ENCODE measurements around the gene ESYT2.

DNA sequence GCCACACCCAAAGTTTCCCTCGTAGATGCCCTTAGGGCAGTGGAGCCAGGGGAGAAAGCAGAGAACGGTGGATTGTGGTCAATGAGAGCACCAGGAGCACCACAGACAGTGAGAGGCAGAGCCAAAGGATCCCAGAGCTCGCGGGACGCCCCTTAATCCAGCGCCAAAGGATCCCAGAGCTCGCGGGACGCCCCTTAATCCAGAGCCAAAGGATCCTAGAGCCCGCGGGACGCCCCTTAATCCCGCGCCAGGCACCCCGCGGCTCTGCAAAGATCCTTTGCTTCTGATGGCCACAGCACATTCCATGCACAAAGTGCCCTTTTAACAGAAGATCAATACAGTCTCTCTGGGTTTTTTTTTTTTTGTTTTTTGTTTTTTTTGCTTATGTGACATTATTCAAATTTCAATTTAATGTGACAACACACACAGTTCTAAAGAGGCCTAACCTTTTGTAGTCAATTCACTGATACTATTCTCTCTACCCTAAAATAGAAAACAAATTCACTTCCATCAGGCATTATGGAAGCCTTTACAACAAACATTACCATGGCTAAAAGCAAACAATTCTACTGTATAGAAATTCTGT, 71.8 kb downstream of the ESYT2 start:
- no peak for TF ChIP-seq SUZ12 (IDR thresholded peaks at IDR 0.05; ENCODE audit: extremely low read depth, insufficient read depth, insufficient read length)
- TF ChIP-seq ZNF274 (IDR thresholded peaks at IDR 0.05; ENCODE audit: low read depth, low read length) = no peak
- TF ChIP-seq YY1 (IDR thresholded peaks at IDR 0.05; ENCODE audit: insufficient read depth, insufficient read length) = no peak
